ENCODE data around the gene SFXN1. TPM values are rescaled to one million over a fixed set of nuclear protein-coding genes. Genes with fewer than 3 reads are reported as not detected.

The SFXN1 gene
- total and polyA plus RNA-seq, 9 of the 15 experiments (the other 6 are each of a cell fraction or from before 2014, with no cell fraction given): 31.8 to 261 (median 113) TPM

- Histone ChIP-seq H3K36me3 (ENCODE audit: control insufficient read depth, insufficient read depth, low read length) (peaks cover 78% of the 10 kb centered on the region), H3K9ac (ENCODE audit: insufficient read depth in 1 of 2, low read depth in 2 of 2, low read length in 2 of 2) (no peak overlapping the region), H3K79me2 (ENCODE audit: control insufficient read depth, insufficient read depth, low read length) (peaks cover 48% of the 10 kb centered on the region), H2AFZ (ENCODE audit: low read depth, low read length) (no peak overlapping the region), H3K4me1 (replicated peaks in 1 of 2; ENCODE audit: control insufficient read depth in 2 of 2, insufficient read depth in 2 of 2, low read length in 2 of 2) (no peaks in the 10 kb centered on the region), H3K9me3 (replicated peaks; ENCODE audit: control insufficient read depth, insufficient read depth, low read depth, low read length) (no peaks in the 10 kb centered on the region), H3K27me3 (ENCODE audit: control insufficient read depth in 2 of 2, insufficient read depth in 2 of 2, low read length in 2 of 2) (no peaks in the 10 kb centered on the region), H3K4me2 (ENCODE audit: insufficient read depth, low read length) (no peak overlapping the region), H3K9me1 (ENCODE audit: control insufficient read depth, insufficient read depth, low read length) (no peaks in the 10 kb centered on the region), H4K20me1 (replicated peaks; ENCODE audit: control insufficient read depth, insufficient read depth, low read length) (no peaks in the 10 kb centered on the region), H3K27ac (ENCODE audit: extremely low read depth, low read depth, low read length) (no peak overlapping the region), H3K4me3 (no peak overlapping the region)
- ChIA-PET POLR2A (interaction anchor here (1.0 kb wide), 1 partner anchor 8 kb away, joined by 3 read pairs; no protein-coding TSS in a partner anchor), CTCF (ENCODE audit: low intra/inter-chr PET ratio) (no interaction called here)
- FAIRE-seq (no peak), ATAC-seq (no peak), DNase-seq (ENCODE audit: extremely low read depth in 1 of 4, low spot score in 3 of 4) (no peak)
- 97% methylated on average over 7 of the region's 7 CpGs for WGBS (ENCODE audit: insufficient coverage, low coverage, missing lambda C conversion rate)
- in situ Hi-C loops (cut with MboI): no loop called here
- TF ChIP-seq E2F4 (CRISPR knock-in tag; IDR thresholded peaks at IDR 0.05; ENCODE audit: low read depth): no peak
- TF ChIP-seq ZNF311 (CRISPR knock-in tag; IDR thresholded peaks at IDR 0.05): no peak
- no peak for TF ChIP-seq BACH1 (tag; IDR thresholded peaks at IDR 0.05)
- TF ChIP-seq ZNF707 (CRISPR knock-in tag; conservative IDR thresholded peaks at IDR 0.05): no peak
- TF ChIP-seq, protein P1, sequence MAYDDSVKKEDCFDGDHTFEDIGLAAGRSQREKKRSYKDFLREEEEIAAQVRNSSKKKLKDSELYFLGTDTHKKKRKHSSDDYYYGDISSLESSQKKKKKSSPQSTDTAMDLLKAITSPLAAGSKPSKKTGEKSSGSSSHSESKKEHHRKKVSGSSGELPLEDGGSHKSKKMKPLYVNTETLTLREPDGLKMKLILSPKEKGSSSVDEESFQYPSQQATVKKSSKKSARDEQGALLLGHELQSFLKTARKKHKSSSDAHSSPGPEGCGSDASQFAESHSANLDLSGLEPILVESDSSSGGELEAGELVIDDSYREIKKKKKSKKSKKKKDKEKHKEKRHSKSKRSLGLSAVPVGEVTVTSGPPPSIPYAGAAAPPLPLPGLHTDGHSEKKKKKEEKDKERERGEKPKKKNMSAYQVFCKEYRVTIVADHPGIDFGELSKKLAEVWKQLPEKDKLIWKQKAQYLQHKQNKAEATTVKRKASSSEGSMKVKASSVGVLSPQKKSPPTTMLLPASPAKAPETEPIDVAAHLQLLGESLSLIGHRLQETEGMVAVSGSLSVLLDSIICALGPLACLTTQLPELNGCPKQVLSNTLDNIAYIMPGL (CRISPR knock-in tag; IDR thresholded peaks at IDR 0.05): no peak
- no peak for TF ChIP-seq NFYB (IDR thresholded peaks at IDR 0.05; ENCODE audit: extremely low read depth, insufficient read length)
- no peak for TF ChIP-seq FOS (IDR thresholded peaks at IDR 0.05; ENCODE audit: extremely low read depth, insufficient read length)
- TF ChIP-seq TBP (optimal IDR thresholded peaks at IDR 0.05; ENCODE audit: low read depth, low read length): no peak
- no peak for TF ChIP-seq WHSC1 (IDR thresholded peaks at IDR 0.05; ENCODE audit: low read length)
- TF ChIP-seq LEF1 (IDR thresholded peaks at IDR 0.05): no peak
- no peak for TF ChIP-seq DMBX1 (CRISPR knock-in tag; IDR thresholded peaks at IDR 0.05; ENCODE audit: borderline replicate concordance)
- TF ChIP-seq SRF (CRISPR knock-in tag; IDR thresholded peaks at IDR 0.05): no peak
- no peak for TF ChIP-seq PHB (CRISPR knock-in tag; IDR thresholded peaks at IDR 0.05)
- no peak for TF ChIP-seq FOXP1 (CRISPR knock-in tag; IDR thresholded peaks at IDR 0.05)
- no peak for TF ChIP-seq RREB1 (CRISPR knock-in tag; IDR thresholded peaks at IDR 0.05)
- TF ChIP-seq MAFF (IDR thresholded peaks at IDR 0.05; ENCODE audit: low read length): no peak
- no peak for TF ChIP-seq ESRRB (CRISPR knock-in tag; IDR thresholded peaks at IDR 0.05; ENCODE audit: borderline replicate concordance)
- intact Hi-C loops (cut with micrococcal nuclease): no loop called here
- no TSS peak for BruUV-seq (replicated peaks)
These were observed 23.4 kb downstream of the SFXN1 start for GRCh38 chr5:175501759-175502158.

Data from K562 (cell line).